Stimulated activated CD4-positive, alpha-beta T cell treated with anti-CD3 and anti-CD28 coated beads, Interleukin-2, amount 100 ng/mL, for 24 hours (primary cell): ENCODE results near the gene ANKRD2.
"Not testable (repeated sequence)": the region's sequence is repeated elsewhere in the genome, so short reads cannot be mapped to it uniquely, and the experiment has no call there.

Experiments
- DNase-seq, 2 donors: peaks; one replicate each; pipeline ENCODE4 v3.0.0-alpha.2; 2020

ANKRD2 gene

DNA sequence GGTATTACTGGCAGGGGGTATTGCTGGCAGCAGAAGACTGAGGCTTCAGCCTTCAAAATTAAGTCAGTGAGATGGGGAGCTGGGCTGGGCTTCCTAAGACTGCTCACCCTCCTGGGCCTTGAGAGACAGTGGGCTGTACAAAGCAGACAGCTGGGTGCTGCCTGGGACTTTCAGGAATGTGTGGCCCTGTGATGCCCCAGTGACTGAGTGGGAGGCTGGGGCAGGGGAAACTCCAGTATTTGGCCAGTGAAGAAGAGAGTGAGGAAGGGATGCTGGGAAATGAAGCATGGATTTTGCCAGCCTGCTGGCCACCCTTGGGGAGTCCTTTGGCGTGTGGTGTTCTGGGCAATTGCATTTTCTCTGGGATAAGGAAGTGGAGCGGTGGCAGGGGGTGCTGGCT lies 442 bp downstream of the ANKRD2 start:
- DNase-seq, result no peak

DNA sequence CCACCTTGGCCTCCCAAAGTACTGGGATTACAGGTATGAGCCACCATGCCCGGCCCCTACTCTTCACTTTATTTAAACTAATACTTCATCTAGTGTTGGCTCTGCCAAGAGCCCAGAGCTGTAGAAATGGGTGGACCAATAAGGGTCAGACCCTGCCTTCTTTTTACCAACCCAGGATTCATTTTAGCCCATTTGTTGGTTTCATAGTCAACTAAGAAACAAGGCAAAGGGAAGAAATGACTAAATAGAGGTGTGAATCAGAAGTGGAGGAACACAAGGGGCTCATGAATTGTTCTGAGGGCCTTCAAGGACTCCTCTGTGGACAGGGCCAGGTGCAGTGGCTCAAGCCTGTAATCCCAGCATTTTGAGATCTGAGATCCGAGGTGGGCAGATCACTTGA lies 1.1 kb downstream of the ANKRD2 start:
- DNase-seq, result no peak

DNA sequence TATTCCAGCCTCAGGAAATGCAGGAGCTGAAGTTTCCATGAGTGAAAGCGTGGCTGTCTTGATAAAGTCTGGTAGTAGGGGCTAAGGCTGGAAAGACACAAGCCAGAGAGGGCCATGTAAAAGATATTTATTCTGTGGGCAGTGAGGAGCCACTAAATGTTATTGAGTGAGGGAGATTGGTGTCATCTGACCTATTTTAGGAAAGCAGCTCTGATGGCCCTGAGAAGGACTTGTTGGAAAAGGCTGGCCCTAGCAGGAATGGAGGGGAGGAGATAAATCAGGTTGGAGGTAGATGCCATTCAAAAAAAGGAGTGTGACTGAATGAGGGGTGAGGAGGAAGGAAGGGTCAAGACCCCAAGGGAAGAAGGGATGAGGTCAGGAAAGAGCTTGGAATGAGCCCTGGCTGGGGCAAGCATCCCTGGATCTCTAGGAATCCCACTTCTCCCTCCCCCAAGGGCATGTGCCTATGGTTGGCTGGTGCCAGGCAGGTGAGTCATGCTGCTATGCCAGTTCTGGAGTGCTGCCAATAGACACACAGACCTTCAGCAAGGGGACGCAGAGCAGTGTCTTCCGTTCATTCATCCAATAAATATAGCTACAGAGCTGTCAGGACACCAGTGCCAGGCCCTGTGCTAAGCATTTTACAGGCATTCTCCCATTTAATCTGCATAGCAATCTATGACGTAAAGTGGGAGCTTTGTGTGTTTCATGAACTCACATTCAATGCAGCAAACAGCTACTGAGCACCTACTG lies 2.0 kb downstream of the ANKRD2 start:
- no peak for DNase-seq

DNA sequence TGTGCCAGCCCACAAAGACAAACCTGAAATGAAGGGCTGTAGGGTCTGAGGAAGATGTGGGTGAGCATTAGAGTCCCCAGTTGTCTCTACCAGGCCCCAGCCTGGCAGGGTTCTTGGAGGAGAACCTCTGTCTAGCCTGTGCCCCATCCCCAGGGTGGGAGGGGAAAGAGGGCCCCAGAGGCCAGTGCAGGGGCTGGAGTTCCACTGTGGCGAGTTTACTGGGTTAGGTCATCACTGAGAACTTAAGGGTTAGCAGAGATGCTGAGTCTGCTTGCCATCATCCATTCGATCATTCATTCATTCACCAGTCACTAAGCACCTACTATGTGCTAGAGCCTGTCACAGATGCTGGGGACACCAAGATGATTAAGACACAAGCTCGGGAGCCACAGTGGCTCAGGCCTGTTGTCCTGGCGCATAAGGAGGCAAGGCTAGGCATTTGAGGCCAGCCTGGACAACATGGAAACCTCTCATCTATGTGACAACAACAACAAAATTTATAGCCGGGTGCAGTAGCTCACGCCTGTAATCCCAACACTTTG lies 2.6 kb downstream of the ANKRD2 start:
- DNase-seq, result no peak

DNA sequence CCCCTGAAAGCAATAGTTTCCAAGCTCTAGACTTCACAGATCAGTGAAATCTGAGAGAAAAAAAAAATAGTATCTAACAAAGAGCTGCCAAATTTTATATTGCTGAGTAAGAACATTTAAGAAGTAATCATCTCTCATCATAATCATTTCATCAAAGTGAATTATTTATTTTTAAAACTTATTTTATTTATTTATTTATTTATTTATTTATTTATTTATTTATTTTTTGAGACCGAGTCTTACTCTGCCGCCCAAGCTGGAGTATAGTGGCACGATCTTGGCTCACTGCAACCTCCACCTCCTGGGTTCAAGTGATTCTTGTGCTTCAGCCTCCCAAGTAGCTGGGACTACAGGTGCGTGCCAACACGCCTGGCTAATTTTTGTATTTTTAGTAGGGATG lies 3.9 kb downstream of the ANKRD2 start:
- DNase-seq, result not testable (repeated sequence)

DNA sequence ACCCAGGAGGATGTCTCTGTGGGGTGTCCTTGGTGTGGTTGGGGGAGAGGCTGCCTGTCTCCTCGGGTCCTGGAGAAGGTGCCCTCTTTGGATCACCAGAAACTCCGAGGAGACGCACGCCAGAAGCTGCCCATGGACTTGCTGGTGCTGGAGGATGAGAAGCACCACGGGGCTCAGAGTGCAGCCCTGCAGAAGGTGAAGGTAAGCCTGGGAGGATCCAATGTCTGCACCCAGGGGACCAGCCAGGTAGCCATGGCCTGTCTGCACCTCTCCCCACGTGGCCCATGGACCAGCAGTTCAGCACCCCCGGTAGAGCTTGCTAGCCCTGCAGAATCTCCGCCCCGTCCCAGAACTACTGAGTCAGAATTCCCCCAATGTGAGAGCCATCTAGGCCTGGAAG lies 5.1 kb downstream of the ANKRD2 start:
- no peak for DNase-seq

DNA sequence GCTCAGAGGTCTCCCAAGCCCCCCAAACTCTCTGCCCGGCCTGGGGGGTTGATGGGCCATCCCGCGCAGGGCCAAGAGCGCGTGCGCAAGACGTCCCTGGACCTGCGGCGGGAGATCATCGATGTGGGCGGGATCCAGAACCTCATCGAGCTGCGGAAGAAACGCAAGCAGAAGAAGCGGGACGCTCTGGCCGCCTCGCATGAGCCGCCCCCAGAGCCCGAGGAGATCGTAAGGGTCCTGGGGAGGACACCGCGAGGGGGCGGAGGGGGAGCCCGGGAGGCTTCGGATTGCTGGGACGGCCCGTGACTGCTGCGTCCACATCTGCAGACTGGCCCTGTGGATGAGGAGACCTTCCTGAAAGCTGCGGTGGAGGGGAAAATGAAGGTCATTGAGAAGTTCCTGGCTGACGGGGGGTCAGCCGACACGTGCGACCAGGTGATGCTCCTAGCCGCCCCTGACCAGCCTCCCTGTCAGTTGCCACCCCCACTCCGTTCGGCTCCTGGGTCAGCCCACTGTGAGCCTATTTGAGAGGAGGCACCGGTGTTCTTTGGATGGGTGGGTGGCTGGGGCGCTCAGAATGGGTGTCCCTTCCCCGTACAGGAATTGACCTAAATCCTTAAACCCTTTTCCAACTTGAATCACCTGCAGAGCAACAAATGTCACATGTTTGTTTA lies 5.7 kb downstream of the ANKRD2 start:
- DNase-seq, result no peak

DNA sequence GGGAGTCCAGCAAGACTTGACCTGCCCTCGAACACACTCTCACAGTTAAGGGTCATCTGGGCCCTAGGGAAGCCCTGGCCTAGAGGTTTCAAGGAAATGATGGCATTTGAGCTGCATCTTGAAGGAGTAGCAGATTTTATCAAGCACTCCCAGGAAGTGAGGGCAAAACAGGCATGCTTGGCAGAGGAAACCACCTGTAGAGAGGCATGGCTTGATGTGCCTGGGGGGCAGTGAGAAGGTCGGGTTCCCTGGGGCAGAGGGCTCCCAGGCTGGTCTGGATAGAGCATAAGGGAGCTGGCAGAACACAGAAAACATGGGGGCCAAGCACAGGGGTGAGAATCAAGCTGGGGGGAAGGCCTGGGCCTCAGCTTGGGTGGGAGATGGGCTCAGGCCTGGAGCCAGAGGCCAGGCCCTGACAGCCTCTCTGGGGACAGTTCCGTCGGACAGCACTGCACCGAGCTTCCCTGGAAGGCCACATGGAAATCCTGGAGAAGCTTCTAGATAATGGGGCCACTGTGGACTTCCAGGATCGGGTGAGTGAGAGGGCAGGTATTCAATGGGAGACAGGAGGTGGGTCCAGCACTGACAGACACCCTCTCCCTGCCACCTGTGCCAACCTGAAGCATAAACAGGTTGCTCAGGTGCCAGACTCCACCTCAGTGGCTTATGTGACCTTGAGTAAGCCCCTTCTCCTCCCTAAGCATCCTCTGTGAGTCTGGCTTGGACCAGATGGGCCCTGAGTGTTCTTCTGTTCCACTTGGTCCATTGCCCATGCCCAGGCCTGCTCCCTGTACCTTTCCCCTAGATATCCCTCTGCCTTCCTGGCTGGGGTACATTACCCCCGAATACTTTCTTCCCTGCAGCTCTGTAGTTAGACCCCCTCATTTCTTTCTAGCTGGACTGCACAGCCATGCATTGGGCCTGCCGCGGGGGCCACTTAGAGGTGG lies 8.1 kb downstream of the ANKRD2 start:
- no peak for DNase-seq

DNA sequence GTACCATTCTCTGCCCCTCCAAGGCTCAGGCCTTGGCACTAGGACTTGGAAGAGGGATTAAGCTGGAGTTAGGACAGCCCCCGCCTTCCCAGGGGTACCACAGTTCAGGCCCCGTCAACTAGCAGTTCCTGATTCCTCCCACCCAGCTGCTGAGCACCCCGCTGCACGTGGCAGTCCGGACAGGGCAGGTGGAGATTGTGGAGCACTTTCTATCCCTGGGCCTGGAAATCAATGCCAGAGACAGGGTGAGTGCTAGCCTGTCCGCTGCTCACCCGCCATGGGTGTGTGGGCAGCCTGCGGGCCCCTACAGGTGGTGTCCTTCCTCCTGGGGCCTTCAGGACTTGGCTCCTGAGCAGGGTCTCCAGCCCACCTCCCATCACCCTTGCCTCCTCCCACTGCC lies 9.6 kb downstream of the ANKRD2 start:
- DNase-seq, result no peak

DNA sequence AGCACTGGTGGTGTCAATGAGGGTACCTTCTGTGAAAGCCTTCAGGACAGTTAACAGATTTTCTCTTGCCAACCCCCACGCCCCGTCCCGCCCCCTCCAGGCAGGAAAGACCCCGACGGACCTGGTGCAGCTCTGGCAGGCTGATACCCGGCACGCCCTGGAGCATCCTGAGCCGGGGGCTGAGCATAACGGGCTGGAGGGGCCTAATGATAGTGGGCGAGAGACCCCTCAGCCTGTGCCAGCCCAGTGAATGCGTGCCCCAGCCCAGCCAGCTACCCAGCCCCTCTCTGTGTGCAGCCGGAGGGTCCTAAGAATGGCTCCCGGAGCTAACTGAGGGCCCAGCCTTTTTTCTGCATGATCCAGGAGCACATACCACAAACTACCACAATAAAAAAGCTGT lies 10.9 kb downstream of the ANKRD2 start:
- DNase-seq, result no peak

DNA sequence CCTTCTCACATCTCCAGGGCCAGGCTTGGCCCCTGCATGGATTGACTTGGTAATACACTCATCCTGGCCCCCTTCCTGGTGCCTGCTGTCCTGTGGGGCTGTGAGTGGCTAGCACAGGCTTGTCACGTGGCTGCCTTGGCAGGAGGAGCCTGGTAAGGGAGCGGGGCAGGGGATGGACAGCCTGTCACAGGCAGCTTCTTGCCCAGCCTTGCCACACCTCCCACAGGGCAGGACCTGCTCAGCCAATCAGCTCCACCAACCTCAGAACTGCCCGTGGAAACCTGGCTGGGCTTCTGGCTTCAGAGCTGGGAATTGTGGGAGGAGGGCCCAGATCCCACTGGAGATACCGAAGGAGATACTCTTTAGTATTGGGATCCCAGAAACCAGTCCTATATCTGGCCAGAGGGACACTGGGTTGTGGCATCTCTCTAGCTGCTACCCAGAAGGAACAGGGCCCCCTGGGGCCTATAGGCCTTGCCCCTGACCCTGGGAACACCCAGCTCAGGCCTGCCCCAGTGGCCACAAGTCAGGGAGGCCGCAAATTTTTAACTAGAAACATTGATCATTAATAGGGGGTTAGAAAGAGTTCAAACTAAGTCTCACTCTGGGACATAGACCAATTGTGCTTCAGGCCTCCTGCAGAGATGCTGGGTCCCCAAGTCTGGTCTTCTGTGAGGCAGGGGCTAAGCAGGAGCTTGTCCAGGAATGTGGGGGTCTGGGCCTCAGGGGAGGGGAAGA lies 11.7 kb downstream of the ANKRD2 start, which contains the start of gene HOGA1:
Gene HOGA1 (plus strand): TSS at position 330 of the 738 bp plus-strand sequence. CDS start 315 bp downstream, at position 645.
- DNase-seq, result no peak

DNA sequence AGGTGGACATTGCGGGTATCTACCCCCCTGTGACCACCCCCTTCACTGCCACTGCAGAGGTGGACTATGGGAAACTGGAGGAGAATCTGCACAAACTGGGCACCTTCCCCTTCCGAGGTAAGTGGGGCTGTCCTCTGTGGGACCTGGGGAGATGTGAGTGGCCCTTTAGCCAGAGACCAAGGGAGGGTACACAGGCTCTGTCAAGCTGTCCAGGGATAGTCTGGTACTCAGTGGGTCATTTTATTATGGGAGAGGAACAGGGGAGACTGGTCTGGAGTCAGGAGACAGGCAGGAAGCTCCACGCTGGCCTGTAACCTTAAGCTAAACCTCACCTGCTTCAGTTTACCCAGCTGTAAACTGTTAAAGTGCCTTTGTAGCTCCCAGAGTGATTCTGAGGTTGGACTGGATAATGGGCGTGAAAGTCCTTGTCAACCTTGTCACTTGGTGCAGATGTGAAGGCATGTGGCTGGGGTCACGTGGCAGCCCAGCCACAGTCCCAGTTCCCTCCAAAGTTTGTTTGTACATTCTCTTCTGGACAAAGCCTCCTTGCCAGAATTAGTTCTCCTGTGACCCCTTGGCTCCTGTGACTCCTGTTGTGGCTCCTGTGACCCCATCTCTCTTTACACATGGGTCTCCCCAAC lies 12.3 kb downstream of the ANKRD2 start:
- no peak for DNase-seq

DNA sequence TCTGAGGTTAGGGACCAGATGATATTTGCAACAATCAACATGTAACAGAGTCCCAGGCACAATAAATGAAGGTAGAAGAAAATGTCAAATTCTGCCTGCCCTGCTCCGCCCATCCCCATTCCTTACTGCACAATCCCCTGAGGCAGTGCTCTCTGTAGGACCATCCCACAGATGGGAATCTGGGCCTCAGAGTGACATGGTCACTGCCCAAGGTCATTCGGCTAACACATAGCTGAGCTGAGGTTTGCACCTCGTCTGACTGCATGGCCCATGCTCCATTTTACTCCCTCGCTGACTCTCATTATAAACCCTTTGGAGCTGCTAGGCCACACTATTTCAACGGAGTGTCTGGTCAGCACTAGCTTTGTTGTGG lies 12.8 kb downstream of the ANKRD2 start:
- DNase-seq, result no peak

DNA sequence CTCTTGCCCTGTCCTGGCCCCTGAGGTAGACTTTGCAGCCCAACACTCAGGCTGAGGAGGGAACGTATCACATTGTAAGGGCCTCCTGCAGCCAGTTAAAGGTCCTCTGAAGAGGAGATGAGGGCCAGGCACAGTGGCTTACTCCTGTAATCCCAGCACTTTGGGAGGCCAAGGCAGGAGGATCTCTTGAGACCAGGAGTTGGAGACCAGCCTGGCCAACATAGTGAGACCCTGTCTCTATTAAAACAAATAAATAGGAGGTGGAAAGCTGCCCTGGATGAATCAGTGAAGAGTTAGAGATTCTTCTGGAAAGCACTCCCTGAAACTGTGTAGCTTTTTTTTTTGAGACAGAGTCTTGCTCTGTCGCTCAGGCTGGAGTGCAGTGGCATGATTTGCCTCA lies 14.6 kb downstream of the ANKRD2 start:
- no peak for DNase-seq

DNA sequence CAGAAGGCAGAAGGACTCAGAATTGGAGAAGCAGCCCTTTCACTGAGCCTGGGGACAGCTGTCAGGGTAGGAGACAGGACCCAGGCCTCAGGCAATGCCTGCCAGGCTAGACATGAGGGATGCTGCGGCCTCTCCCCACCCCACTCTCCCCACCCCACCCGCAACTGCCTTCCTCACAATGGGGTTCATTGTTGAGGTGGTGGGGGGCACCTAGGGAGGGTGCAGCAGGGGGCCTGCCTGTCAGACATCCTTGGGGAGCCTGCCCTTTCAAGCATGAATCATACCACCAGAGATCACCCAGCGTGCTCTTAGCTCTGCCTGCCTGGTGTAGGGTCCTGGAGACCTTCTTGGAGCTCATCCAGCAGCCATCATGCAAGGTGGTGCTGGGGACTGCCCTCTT lies 16.9 kb downstream of the ANKRD2 start, which contains the start of gene C10orf62:
Gene C10orf62 (plus strand): TSS at position 243 of the 400 bp plus-strand sequence. CDS start 177 bp downstream, outside the sequence.
- no peak for DNase-seq

DNA sequence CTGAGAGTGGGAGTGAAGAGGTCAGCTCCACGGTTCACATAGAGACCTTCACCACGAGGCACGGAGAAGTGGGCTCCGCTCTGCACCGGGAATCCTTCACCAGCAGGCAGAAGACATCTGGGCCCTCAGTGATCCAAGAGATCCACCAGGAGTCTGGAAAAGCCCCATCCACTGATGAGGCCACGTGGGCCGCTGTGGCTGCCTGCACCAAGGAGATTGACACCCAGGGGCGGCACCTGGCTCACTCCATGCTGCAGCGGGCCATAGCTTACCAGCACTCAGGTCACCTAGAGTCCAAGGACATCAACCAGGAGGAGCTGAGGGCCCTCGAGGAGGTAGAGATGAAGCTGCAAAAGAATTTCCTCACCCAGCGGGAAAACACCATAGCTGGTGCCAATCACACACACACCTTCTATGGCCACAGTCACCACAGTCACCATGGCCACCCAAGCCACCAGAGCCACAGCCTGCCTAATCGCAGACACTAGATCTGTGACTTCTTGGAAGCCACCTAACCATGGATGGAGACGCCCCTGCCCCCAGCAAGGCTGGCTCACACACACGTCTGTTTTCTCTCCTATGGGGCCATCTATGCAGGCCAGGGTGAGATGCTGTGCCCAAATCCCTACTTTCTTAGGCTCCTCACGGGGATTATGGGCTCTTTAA lies 17.6 kb downstream of the ANKRD2 start:
- no peak for DNase-seq

DNA sequence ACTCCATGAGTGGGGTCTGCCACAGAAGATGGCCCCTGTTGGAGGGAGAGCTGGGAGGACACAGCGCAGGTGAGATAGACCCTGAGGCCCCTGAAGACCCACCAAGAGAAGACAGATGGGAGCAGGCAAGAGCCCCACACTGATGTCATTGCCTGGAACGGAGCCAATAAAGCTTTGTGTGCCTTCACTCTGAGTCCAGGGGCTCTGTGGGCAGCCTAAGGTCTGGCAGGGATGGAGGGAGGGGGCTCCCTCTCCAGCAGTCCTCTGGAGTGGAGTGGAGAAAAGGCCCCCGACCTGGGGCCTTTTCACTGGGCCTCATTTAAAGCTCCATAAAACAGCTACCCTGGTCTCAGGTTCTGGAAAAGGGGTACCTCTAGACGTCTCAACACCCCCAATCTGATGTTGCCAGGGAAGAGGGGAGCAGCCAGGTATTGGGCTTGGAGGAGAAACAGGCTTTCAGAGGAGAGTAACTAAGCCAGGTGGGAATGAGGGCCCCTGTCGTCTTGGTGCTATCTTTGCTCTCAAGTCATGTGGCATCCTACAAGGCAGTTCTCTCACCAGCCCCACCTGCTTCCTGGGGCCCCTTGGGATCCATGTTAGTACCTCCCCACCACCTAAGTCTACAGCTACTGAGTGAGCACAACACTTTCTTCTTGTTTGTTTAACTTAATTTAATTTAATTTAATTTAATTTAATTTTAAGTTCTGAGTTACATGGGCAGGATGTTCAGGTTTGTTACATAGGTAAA lies 18.3 kb downstream of the ANKRD2 start:
- no peak for DNase-seq

DNA sequence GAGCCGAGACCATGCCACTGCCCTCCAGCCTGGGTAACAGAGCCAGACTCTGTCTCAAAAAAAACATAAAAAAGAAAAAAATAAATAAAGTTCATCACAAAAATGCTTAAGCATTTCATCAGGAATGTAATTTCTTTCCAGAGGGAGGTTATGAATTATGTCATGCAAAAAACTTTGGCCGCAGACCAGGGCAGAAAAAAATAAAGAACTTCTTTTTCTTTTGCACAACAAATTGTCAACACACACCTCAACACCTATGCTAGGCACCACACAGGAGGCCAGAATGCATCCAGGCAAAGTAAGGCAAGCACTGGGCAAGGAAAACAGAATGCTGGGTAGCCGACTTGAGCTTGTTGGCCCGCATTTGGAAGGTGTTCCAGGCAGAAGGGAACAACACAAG lies 20.8 kb downstream of the ANKRD2 start:
- no peak for DNase-seq

DNA sequence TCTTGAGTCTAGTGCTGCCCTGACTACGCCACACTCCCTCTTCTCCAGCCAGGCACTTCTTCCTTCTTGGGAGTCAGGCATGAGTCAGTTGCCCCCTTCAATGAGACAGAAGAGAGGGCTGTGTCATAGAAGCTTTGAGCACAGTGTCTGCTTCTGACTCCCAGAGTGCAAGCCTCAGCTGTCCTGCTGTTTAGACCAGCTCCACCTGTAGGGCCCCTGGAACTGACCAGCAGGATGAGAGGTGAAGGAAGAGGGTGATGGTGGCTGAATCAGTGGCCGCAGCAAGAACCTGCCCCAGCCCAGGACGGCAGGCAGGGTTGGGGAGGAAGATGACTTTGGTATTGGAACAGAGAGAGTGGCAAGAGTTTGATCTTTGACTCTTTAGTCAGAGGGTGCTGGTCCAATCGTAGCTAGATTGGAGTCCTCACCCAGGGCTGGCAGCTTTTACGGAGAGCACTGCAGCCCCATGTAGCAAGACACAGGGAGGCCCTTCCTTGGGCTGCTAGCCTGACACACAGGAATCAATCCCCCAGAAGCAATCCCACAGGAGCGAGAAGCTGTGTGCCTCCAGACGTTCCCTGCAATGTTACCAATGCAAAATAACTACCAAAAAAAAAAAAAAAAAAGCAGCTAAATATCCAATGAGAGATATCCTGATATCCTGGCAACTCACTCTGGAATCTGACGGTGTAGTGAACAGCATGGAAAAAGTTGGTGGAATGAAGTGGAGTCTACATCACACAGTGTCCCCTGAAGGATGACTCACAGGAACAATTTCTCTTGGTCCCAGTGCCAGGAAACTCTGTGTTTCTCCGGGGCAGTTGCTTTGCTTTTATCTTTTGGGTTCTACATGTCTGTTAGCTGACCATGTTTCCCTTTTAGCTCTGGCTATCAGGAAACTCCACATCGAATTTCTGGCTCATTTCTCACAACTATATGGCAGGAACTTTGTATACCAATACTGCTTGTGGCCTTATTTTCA lies 23.8 kb downstream of the ANKRD2 start:
- no peak for DNase-seq
